Measurements from ENCODE around the gene BCDIN3D.

DNA sequence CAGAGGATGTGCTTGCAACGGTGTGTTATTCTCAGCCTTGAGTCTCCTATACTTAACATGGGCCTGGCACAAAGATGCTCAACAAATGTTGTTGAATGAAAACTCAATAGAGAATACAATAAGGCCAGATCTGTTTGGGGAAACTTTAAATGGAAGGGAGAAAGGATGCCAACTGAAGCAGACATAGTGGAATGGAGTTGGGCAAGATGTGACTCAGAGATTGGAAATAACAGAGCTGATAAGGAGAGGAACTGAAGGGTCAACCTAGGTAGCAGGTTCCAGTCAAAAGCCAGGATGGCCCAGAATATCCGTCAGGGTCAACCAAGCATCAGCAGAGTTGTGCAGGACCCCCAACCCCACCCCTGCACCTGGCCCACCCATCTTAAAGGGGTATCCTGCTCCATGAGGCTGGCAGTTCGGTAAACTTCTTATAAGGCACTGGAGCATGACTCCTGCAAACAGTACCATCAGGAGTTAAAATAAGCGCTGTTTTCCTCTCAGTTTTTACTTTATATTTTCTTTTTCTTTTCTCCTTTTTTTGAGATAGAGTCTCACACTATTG lies 1.1 kb upstream of the BCDIN3D start:
- TF ChIP-seq, protein P1, sequence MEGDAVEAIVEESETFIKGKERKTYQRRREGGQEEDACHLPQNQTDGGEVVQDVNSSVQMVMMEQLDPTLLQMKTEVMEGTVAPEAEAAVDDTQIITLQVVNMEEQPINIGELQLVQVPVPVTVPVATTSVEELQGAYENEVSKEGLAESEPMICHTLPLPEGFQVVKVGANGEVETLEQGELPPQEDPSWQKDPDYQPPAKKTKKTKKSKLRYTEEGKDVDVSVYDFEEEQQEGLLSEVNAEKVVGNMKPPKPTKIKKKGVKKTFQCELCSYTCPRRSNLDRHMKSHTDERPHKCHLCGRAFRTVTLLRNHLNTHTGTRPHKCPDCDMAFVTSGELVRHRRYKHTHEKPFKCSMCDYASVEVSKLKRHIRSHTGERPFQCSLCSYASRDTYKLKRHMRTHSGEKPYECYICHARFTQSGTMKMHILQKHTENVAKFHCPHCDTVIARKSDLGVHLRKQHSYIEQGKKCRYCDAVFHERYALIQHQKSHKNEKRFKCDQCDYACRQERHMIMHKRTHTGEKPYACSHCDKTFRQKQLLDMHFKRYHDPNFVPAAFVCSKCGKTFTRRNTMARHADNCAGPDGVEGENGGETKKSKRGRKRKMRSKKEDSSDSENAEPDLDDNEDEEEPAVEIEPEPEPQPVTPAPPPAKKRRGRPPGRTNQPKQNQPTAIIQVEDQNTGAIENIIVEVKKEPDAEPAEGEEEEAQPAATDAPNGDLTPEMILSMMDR (IDR thresholded peaks at IDR 0.05; ENCODE audit: poor library complexity), result no peak
- TF ChIP-seq EZH2 (IDR thresholded peaks at IDR 0.05; ENCODE audit: borderline replicate concordance), result no peak
- no peak for TF ChIP-seq EZH2phosphoT487 (IDR thresholded peaks at IDR 0.05; ENCODE audit: low read depth, severe bottlenecking, unreplicated experiment)

All from hepatocyte (in vitro differentiated cells).